ENCODE measurements around the gene COPZ1.

COPZ1 gene

GRCh38 chr12:54341378-54342300, 16.7 kb downstream of the COPZ1 start:
- Histone ChIP-seq H3K4me1 (ENCODE audit: control insufficient read depth in 1 of 2, insufficient read depth in 2 of 2, low read length in 2 of 2) (peaks cover 3 to 14% of the 10 kb centered on the region in 2 experiments), H3K27me3 (ENCODE audit: insufficient read depth, low read length) (no peaks in the 10 kb centered on the region), H3K27ac (ENCODE audit: low read depth, low read length) (no peak overlapping the region), H2BK120ac (ENCODE audit: insufficient read depth, low read length, poor library complexity) (no peak overlapping the region), H3K4ac (ENCODE audit: low read depth, low read length) (no peak overlapping the region), H4K8ac (ENCODE audit: low read depth, low read length) (no peak overlapping the region), H2AFZ (ENCODE audit: insufficient read depth, low read length, poor library complexity) (no peak overlapping the region), H4K12ac (ENCODE audit: low read depth, low read length) (no peak overlapping the region), H2BK12ac (ENCODE audit: low read length) (no peak overlapping the region), H3K9ac (ENCODE audit: low read length) (no peak overlapping the region), H3K79me1 (ENCODE audit: low read length) (no peaks in the 10 kb centered on the region), H3K23ac (ENCODE audit: low read length) (no peak overlapping the region), H2BK5ac (ENCODE audit: low read depth, low read length, poor library complexity) (no peak overlapping the region), H3K18ac (ENCODE audit: low read length) (no peak overlapping the region), H3K9me3 (ENCODE audit: insufficient read depth, low read depth, low read length) (no peaks in the 10 kb centered on the region), H3K79me2 (ENCODE audit: control insufficient read depth, insufficient read depth, low read length, poor library complexity) (no peaks in the 10 kb centered on the region), H3K4me2 (ENCODE audit: low read length) (no peak overlapping the region), H4K91ac (ENCODE audit: low read depth, low read length) (no peak overlapping the region), H3K36me3 (ENCODE audit: control insufficient read depth in 1 of 2, insufficient read depth in 2 of 2, low read length in 2 of 2) (peaks cover 16 to 32% of the 10 kb centered on the region in 2 experiments), H3K4me3 (ENCODE audit: low read depth, low read length) (no peak overlapping the region), H2AK5ac (ENCODE audit: low read length) (no peak overlapping the region), H3K14ac (ENCODE audit: low read length) (no peak overlapping the region)
- WGBS (ENCODE audit: extremely low coverage, insufficient coverage, insufficient read length), result no CpG with 5 or more reads among the region's 9 CpGs
- no peak for DNase-seq

DNA sequence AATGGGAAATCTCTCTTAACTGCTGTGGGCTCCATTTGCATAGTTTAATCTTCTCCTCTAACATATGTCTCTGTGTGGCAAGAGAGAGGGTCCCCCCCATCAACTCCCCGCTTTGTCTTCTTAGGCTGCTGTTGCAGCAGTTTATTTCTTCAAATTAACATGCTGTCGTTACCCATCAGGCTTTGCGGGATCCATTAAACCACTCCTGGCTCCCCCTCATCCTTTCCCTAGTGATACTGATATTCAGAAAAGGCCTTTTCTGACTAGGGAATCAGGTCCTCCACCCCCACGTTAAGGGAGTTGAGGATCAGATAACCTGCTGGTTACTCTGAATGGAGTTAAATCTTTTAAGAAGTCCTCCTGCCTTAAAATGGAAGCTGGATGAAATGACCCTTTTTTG, 24.1 kb downstream of the COPZ1 start:
- Histone ChIP-seq H3K14ac (ENCODE audit: low read length) (no peak overlapping the region), H2BK12ac (ENCODE audit: low read length) (no peak overlapping the region), H3K4me2 (ENCODE audit: low read length) (no peak overlapping the region), H3K23ac (ENCODE audit: low read length) (no peak overlapping the region), H3K4me1 (ENCODE audit: control insufficient read depth in 1 of 2, insufficient read depth in 2 of 2, low read length in 2 of 2) (peaks cover 10 to 16% of the 10 kb centered on the region in 2 experiments), H2AFZ (ENCODE audit: insufficient read depth, low read length, poor library complexity) (no peak overlapping the region), H3K9ac (ENCODE audit: low read length) (no peak overlapping the region), H3K79me2 (ENCODE audit: control insufficient read depth, insufficient read depth, low read length, poor library complexity) (no peaks in the 10 kb centered on the region), H3K4ac (ENCODE audit: low read depth, low read length) (no peak overlapping the region), H2BK5ac (ENCODE audit: low read depth, low read length, poor library complexity) (no peak overlapping the region), H2AK5ac (ENCODE audit: low read length) (no peak overlapping the region), H4K91ac (ENCODE audit: low read depth, low read length) (no peak overlapping the region), H3K36me3 (ENCODE audit: control insufficient read depth in 1 of 2, insufficient read depth in 2 of 2, low read length in 2 of 2) (peaks cover 18 to 44% of the 10 kb centered on the region in 2 experiments), H4K12ac (ENCODE audit: low read depth, low read length) (no peak overlapping the region), H3K27ac (ENCODE audit: low read depth, low read length) (no peak overlapping the region), H3K27me3 (ENCODE audit: insufficient read depth, low read length) (no peaks in the 10 kb centered on the region), H3K9me3 (ENCODE audit: insufficient read depth, low read depth, low read length) (no peaks in the 10 kb centered on the region), H3K4me3 (ENCODE audit: low read depth, low read length) (no peak overlapping the region), H2BK120ac (ENCODE audit: insufficient read depth, low read length, poor library complexity) (no peak overlapping the region), H3K18ac (ENCODE audit: low read length) (no peak overlapping the region), H3K79me1 (ENCODE audit: low read length) (no peaks in the 10 kb centered on the region), H4K8ac (ENCODE audit: low read depth, low read length) (no peak overlapping the region)
- whole genome bisulfite sequencing (ENCODE audit: extremely low coverage, insufficient coverage, insufficient read length), result no CpG with 5 or more reads among the region's 4 CpGs
- no peak for DNase-seq

DNA sequence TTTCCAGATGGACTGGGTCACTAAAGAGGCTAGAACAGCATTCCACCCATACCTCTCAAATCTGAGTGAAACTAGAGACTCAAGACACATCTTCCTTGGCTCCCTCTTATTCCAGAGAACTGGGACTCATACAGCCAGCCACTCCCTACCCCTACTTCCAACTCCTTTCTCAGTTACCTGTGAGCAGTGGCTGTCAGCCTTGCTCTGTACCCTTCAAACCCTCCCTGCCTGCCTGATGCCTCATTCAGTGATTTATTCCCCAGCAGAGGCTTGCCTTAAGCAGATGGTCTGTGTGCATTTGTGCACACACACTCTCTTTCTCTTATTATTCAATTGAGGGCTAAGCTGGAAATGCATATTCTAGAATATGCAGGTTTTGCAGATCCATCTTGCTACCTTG, 24.7 kb downstream of the COPZ1 start:
- Histone ChIP-seq H3K4ac (ENCODE audit: low read depth, low read length) (no peak overlapping the region), H3K79me1 (ENCODE audit: low read length) (peaks cover 2% of the 10 kb centered on the region), H4K12ac (ENCODE audit: low read depth, low read length) (no peak overlapping the region), H3K23ac (ENCODE audit: low read length) (no peak overlapping the region), H4K91ac (ENCODE audit: low read depth, low read length) (no peak overlapping the region), H2BK12ac (ENCODE audit: low read length) (no peak overlapping the region), H3K4me2 (ENCODE audit: low read length) (no peak overlapping the region), H4K8ac (ENCODE audit: low read depth, low read length) (no peak overlapping the region), H3K79me2 (ENCODE audit: control insufficient read depth, insufficient read depth, low read length, poor library complexity) (no peaks in the 10 kb centered on the region), H3K27ac (ENCODE audit: low read depth, low read length) (no peak overlapping the region), H2AFZ (ENCODE audit: insufficient read depth, low read length, poor library complexity) (no peak overlapping the region), H3K4me1 (ENCODE audit: control insufficient read depth in 1 of 2, insufficient read depth in 2 of 2, low read length in 2 of 2) (peaks cover 11 to 17% of the 10 kb centered on the region in 2 experiments), H3K9me3 (ENCODE audit: insufficient read depth, low read depth, low read length) (no peaks in the 10 kb centered on the region), H2AK5ac (ENCODE audit: low read length) (no peak overlapping the region), H3K18ac (ENCODE audit: low read length) (no peak overlapping the region), H2BK120ac (ENCODE audit: insufficient read depth, low read length, poor library complexity) (no peak overlapping the region), H3K9ac (ENCODE audit: low read length) (no peak overlapping the region), H3K27me3 (ENCODE audit: insufficient read depth, low read length) (no peaks in the 10 kb centered on the region), H3K14ac (ENCODE audit: low read length) (no peak overlapping the region), H3K4me3 (ENCODE audit: low read depth, low read length) (no peak overlapping the region), H3K36me3 (ENCODE audit: control insufficient read depth in 1 of 2, insufficient read depth in 2 of 2, low read length in 2 of 2) (peaks cover 15 to 44% of the 10 kb centered on the region in 2 experiments), H2BK5ac (ENCODE audit: low read depth, low read length, poor library complexity) (no peak overlapping the region)
- DNase-seq, result no peak

GRCh38 chr12:54350743-54351142, 25.8 kb downstream of the COPZ1 start:
- DNase-seq, result no peak
- no peak overlapping the region for H4K91ac ChIP-seq (ENCODE audit: low read depth, low read length)
- H4K8ac ChIP-seq (ENCODE audit: low read depth, low read length), result no peak overlapping the region
- WGBS (ENCODE audit: extremely low coverage, insufficient coverage, insufficient read length), result no CpG with 5 or more reads among the region's 3 CpGs
- H3K79me2 ChIP-seq (ENCODE audit: control insufficient read depth, insufficient read depth, low read length, poor library complexity), result no peaks in the 10 kb centered on the region
- peaks cover 21 to 26% of the 10 kb centered on the region in 2 experiments for H3K4me1 ChIP-seq (ENCODE audit: control insufficient read depth in 1 of 2, insufficient read depth in 2 of 2, low read length in 2 of 2)
- no peak overlapping the region for H2AK5ac ChIP-seq (ENCODE audit: low read length)
- no peak overlapping the region for H2BK5ac ChIP-seq (ENCODE audit: low read depth, low read length, poor library complexity)
- H4K12ac ChIP-seq (ENCODE audit: low read depth, low read length), result no peak overlapping the region
- H3K14ac ChIP-seq (ENCODE audit: low read length), result no peak overlapping the region
- H3K9me3 ChIP-seq (ENCODE audit: insufficient read depth, low read depth, low read length), result no peaks in the 10 kb centered on the region
- H2AFZ ChIP-seq (ENCODE audit: insufficient read depth, low read length, poor library complexity), result no peak overlapping the region
- H3K36me3 ChIP-seq (ENCODE audit: control insufficient read depth in 1 of 2, insufficient read depth in 2 of 2, low read length in 2 of 2), result peaks cover 13 to 39% of the 10 kb centered on the region in 2 experiments
- H3K9ac ChIP-seq (ENCODE audit: low read length), result no peak overlapping the region
- H2BK12ac ChIP-seq (ENCODE audit: low read length), result no peak overlapping the region
- H3K27ac ChIP-seq (ENCODE audit: low read depth, low read length), result no peak overlapping the region
- H3K27me3 ChIP-seq (ENCODE audit: insufficient read depth, low read length), result no peaks in the 10 kb centered on the region
- H3K4ac ChIP-seq (ENCODE audit: low read depth, low read length), result no peak overlapping the region
- H3K4me2 ChIP-seq (ENCODE audit: low read length), result no peak overlapping the region
- H3K18ac ChIP-seq (ENCODE audit: low read length), result no peak overlapping the region
- H2BK120ac ChIP-seq (ENCODE audit: insufficient read depth, low read length, poor library complexity), result no peak overlapping the region
- no peak overlapping the region for H3K23ac ChIP-seq (ENCODE audit: low read length)
- peaks cover 7% of the 10 kb centered on the region for H3K79me1 ChIP-seq (ENCODE audit: low read length)
- no peak overlapping the region for H3K4me3 ChIP-seq (ENCODE audit: low read depth, low read length)

Measured in trophoblast cell (in vitro differentiated cells and primary cell).